ENCODE data around the gene NPY4R. TPM values are rescaled to one million over a fixed set of nuclear protein-coding genes. Genes with fewer than 3 reads are reported as not detected.
"Not testable (repeated sequence)": the region's sequence is repeated elsewhere in the genome, so short reads cannot be mapped to it uniquely, and the experiment has no call there.

NPY4R gene
- total and polyA plus RNA-seq, 2 experiments from 2014 or later: not detected

DNA sequence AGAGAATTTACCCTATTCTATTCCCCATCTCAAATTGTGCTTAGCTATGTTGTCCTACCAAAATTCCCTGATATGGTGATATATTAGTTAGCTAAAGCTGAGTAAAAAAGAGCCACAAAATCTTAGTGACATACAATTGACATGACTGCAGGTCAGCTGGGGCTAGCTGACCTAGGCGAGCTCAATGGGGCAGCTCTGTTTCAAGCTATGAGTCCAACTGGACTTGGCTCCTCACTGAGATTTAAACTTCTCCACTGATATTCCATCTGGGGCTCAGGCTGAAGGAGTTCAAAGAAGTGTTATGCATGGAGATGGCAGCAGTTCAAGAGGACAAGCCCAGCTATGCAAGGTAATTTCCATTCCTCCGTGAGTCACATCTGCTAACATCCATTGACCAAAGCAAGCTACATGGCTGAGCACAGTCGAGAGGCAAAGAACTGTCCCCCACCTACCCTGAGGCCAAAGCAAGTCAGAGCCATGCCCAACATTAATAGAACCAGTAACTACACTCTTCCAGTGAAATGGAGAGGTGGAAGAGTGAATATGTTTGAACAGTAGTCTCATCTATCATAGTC lies 9.1 kb upstream of the NPY4R start:
- in situ Hi-C loops (cut with MboI); H3K9me3 ChIP-seq (ENCODE audit: low read depth); H4K20me1 ChIP-seq (ENCODE audit: insufficient read depth); H2AFZ ChIP-seq; H3K4me1 ChIP-seq (ENCODE audit: insufficient read depth); H3K9ac ChIP-seq; H3K4me2 ChIP-seq (ENCODE audit: unreplicated experiment); H3F3A ChIP-seq (ENCODE audit: insufficient read depth); H3K79me2 ChIP-seq (ENCODE audit: insufficient read depth); H3K4me3 ChIP-seq; H3K9me2 ChIP-seq (ENCODE audit: insufficient read depth); H3K36me3 ChIP-seq (ENCODE audit: low read depth); H3K27me3 ChIP-seq (replicated peaks; ENCODE audit: insufficient read depth); H3K27ac ChIP-seq: not testable (repeated sequence)
- DNase-seq: peak; percentile 0
- 35 to 72% methylated on average over 1 to 2 of the region's 3 CpGs for WGBS, 2 experiments (ENCODE audit: low coverage in 1 of 2, low lambda C conversion rate in 2 of 2, missing lambda C conversion rate in 2 of 2)

DNA sequence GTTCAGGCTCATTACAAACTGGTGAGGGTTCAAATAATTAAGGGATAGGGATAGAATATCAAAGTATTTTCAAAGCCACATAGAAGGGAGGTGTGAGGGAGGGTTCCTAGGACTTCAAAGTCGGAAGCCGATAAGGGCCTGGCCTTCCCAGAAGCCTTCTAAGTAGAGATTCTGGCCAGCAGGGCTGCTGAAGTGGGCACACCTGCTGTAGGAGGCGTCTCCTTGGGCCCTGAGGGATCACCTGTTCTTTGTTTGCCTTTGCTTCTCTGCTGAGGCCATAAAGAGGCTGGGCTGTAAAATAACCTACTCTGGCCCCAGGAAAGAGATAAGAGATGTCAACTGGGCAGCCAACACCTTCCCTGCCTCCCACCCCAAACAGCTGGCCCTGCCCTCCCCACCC lies 8.0 kb upstream of the NPY4R start:
- H4K20me1 ChIP-seq (ENCODE audit: insufficient read depth); H3K27me3 ChIP-seq (replicated peaks; ENCODE audit: insufficient read depth); in situ Hi-C loops (cut with MboI); H3K4me2 ChIP-seq (ENCODE audit: unreplicated experiment); H3F3A ChIP-seq (ENCODE audit: insufficient read depth); DNase-seq; H3K9me3 ChIP-seq (ENCODE audit: low read depth); H3K4me1 ChIP-seq (ENCODE audit: insufficient read depth); H3K9me2 ChIP-seq (ENCODE audit: insufficient read depth); H3K4me3 ChIP-seq; H3K79me2 ChIP-seq (ENCODE audit: insufficient read depth); H3K36me3 ChIP-seq (ENCODE audit: low read depth); H3K27ac ChIP-seq; H3K9ac ChIP-seq; H2AFZ ChIP-seq: not testable (repeated sequence)
- 30 to 33% methylated on average over 3 of the region's 3 CpGs for WGBS, 2 experiments (ENCODE audit: low coverage in 1 of 2, low lambda C conversion rate in 2 of 2, missing lambda C conversion rate in 2 of 2)

DNA sequence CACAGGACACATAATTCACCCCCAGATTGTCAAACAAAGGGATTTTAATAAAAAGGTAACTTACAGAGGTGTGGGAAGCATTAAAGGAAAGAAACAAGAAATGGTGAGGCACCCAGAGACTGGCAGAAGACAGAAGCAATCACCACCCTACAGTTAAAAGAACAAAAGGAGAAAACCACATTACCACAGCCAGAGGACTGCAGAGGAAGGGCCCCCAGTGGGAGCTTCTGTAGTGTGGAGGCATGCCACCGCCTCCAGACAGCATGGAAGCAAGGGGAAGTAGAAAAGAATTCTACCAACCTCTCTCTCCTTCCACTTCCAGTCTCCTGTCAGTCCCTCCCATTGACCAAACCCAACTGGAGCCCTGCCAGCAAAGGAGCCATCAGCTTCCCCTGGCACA lies 4.4 kb upstream of the NPY4R start:
- H3K9me3 ChIP-seq (ENCODE audit: low read depth); DNase-seq; H4K20me1 ChIP-seq (ENCODE audit: insufficient read depth); H3K9me2 ChIP-seq (ENCODE audit: insufficient read depth); H3F3A ChIP-seq (ENCODE audit: insufficient read depth); H3K36me3 ChIP-seq (ENCODE audit: low read depth); H3K4me1 ChIP-seq (ENCODE audit: insufficient read depth); H3K4me3 ChIP-seq; H2AFZ ChIP-seq; H3K27me3 ChIP-seq (replicated peaks; ENCODE audit: insufficient read depth); H3K9ac ChIP-seq; in situ Hi-C loops (cut with MboI); H3K4me2 ChIP-seq (ENCODE audit: unreplicated experiment); H3K79me2 ChIP-seq (ENCODE audit: insufficient read depth); H3K27ac ChIP-seq: not testable (repeated sequence)
- no CpG with 5 or more reads among the region's 1 CpG for whole genome bisulfite sequencing, 2 experiments (ENCODE audit: low coverage in 1 of 2, low lambda C conversion rate in 2 of 2, missing lambda C conversion rate in 2 of 2)

DNA sequence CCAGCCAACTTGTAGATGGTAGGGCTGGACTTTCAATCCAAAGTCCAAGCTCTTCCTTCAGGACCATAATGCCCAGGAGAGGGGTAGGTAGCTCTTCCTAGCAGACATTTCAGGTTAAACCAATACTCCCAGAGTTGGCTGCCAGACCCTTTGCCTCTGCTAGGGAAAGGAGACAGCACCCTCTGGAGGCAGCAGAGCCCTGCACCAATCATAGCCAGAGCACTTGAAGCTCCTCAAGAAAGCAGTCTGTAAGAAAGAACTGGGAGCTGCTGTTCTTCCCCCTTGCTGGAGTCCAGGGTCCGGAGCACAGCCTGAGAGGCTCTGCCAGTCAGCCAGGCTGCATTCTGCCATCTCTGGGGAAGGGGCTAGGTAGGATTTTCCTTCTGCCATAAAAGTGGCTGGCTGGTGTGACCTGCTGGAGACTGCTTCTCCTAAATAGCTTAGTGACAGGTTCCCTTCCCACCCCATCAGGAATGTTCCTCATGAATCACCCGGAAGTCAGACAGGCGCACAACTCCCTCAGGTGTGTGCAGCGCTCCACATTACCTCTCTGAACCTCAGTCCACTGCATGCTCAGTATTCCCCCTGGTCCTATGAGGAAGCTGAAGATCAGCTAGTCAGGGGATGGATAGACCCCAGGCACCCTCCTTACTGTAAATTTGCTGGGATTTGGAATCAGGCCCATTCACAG lies 2.5 kb upstream of the NPY4R start:
- H3K36me3 ChIP-seq (ENCODE audit: low read depth); H4K20me1 ChIP-seq (ENCODE audit: insufficient read depth); H3K4me3 ChIP-seq; H3K9ac ChIP-seq; H3K79me2 ChIP-seq (ENCODE audit: insufficient read depth); H3K9me2 ChIP-seq (ENCODE audit: insufficient read depth); H3F3A ChIP-seq (ENCODE audit: insufficient read depth); H3K27me3 ChIP-seq (replicated peaks; ENCODE audit: insufficient read depth); in situ Hi-C loops (cut with MboI); H3K4me2 ChIP-seq (ENCODE audit: unreplicated experiment); H3K4me1 ChIP-seq (ENCODE audit: insufficient read depth); H3K27ac ChIP-seq; H2AFZ ChIP-seq; DNase-seq; H3K9me3 ChIP-seq (ENCODE audit: low read depth): not testable (repeated sequence)
- WGBS, 2 experiments (ENCODE audit: low coverage in 1 of 2, low lambda C conversion rate in 2 of 2, missing lambda C conversion rate in 2 of 2): 0 to 60% methylated on average over 1 of the region's 4 CpGs

DNA sequence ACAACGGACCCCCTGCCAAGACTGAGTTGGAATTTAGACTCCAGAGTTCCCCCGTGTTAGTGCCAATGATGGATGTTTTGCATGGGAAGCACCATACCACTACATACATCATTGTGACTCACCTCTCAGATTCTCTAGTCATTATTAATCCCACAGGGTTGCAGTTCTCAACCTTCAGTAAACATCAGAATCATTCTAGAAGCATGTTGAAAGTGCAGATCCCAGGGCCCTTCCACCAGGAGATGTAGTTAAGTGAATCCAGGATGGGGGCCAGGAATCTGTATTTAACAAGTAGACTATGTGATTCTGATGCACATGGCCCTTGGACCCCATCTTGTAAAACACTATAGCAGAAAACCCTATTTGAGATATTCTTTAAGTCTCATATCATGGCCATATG lies 2.1 kb downstream of the NPY4R start:
- H3F3A ChIP-seq (ENCODE audit: insufficient read depth); H4K20me1 ChIP-seq (ENCODE audit: insufficient read depth); H3K4me1 ChIP-seq (ENCODE audit: insufficient read depth); H3K4me3 ChIP-seq; H3K4me2 ChIP-seq (ENCODE audit: unreplicated experiment); H3K27ac ChIP-seq; H2AFZ ChIP-seq; in situ Hi-C loops (cut with MboI); H3K27me3 ChIP-seq (replicated peaks; ENCODE audit: insufficient read depth); H3K79me2 ChIP-seq (ENCODE audit: insufficient read depth); H3K9me2 ChIP-seq (ENCODE audit: insufficient read depth); H3K36me3 ChIP-seq (ENCODE audit: low read depth); H3K9me3 ChIP-seq (ENCODE audit: low read depth); H3K9ac ChIP-seq: not testable (repeated sequence)
- peak; percentile 51 for DNase-seq
- WGBS, 2 experiments (ENCODE audit: low coverage in 1 of 2, low lambda C conversion rate in 2 of 2, missing lambda C conversion rate in 2 of 2): no CpG with 5 or more reads among the region's 2 CpGs

DNA sequence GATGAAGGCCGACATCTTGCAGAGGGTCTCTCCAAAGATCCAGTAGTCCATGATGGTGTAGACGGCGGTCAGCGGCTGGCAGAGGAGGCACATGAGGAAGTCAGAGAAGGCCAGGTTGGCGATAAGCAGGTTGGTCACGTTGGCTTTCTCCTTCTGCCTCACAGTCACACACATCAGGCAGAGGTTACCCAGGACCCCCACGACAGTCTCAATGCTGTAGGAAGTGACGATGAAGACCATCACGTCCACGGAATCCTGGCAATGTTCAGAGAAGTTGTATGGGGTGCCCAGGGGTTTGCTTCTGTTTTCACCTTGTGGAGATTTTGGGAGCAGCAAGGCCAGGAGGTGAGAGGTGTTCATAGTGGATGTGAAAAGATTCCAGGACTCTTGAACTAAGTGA lies 3.5 kb downstream of the NPY4R start:
- H3K9me3 ChIP-seq (ENCODE audit: low read depth); H3F3A ChIP-seq (ENCODE audit: insufficient read depth); H4K20me1 ChIP-seq (ENCODE audit: insufficient read depth); H3K27ac ChIP-seq; H3K9ac ChIP-seq; H3K36me3 ChIP-seq (ENCODE audit: low read depth); H3K79me2 ChIP-seq (ENCODE audit: insufficient read depth); H3K4me1 ChIP-seq (ENCODE audit: insufficient read depth); H2AFZ ChIP-seq; H3K27me3 ChIP-seq (replicated peaks; ENCODE audit: insufficient read depth); in situ Hi-C loops (cut with MboI); H3K4me3 ChIP-seq; DNase-seq; H3K9me2 ChIP-seq (ENCODE audit: insufficient read depth); H3K4me2 ChIP-seq (ENCODE audit: unreplicated experiment): not testable (repeated sequence)
- WGBS, 2 experiments (ENCODE audit: low coverage in 1 of 2, low lambda C conversion rate in 2 of 2, missing lambda C conversion rate in 2 of 2): 74 to 75% methylated on average over 5 to 9 of the region's 10 CpGs

DNA sequence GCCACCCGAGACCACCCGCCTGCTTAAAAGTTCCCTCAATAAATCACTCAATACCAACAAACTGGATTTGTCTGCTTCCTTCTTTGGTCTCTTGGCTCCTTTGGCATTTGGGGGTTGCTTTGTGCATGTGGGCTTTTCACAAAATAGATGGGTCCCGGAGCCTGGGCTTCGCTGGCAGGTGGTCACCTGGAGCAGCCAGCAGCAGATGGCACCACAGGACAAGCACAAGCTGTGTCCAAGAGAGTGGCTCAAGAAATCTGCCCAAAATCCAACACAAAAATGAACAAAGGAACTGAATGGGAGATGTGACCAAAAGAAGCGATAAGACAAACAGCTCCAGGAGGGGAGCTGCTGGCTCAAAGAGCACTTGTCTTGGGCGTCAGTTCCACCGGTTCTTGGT lies 6.2 kb downstream of the NPY4R start:
- in situ Hi-C loops (cut with MboI); H3F3A ChIP-seq (ENCODE audit: insufficient read depth); H3K27me3 ChIP-seq (replicated peaks; ENCODE audit: insufficient read depth); H2AFZ ChIP-seq; H3K4me2 ChIP-seq (ENCODE audit: unreplicated experiment); H3K4me1 ChIP-seq (ENCODE audit: insufficient read depth); H3K36me3 ChIP-seq (ENCODE audit: low read depth); H3K9me3 ChIP-seq (ENCODE audit: low read depth); H4K20me1 ChIP-seq (ENCODE audit: insufficient read depth); H3K9ac ChIP-seq; H3K4me3 ChIP-seq; DNase-seq; H3K79me2 ChIP-seq (ENCODE audit: insufficient read depth); H3K9me2 ChIP-seq (ENCODE audit: insufficient read depth); H3K27ac ChIP-seq: not testable (repeated sequence)
- WGBS, 2 experiments (ENCODE audit: low coverage in 1 of 2, low lambda C conversion rate in 2 of 2, missing lambda C conversion rate in 2 of 2): 94 to 97% methylated on average over 3 of the region's 7 CpGs

DNA sequence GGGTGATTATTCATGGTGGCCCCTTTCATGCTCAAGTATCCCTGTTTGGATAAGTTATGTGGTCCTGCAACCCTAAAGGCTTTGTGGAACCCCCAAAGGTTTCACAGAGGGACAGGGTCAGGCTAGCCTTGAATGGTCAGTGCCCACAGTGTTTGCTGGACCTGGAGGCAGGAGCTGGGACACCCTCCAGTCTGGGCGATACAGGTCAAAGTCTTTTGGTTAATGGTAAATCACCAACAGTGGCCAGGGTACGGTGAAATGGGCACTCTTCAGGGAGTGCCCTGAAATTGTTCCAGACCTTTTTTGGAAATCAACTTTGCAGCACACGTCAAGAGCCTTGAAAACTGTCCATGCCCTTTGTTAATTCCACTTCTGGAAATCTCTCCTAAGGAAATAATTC lies 8.7 kb downstream of the NPY4R start:
- H3K36me3 ChIP-seq (ENCODE audit: low read depth); DNase-seq; in situ Hi-C loops (cut with MboI); H3K4me3 ChIP-seq; H3K9me2 ChIP-seq (ENCODE audit: insufficient read depth); H3K4me2 ChIP-seq (ENCODE audit: unreplicated experiment); H3K4me1 ChIP-seq (ENCODE audit: insufficient read depth); H2AFZ ChIP-seq; H3F3A ChIP-seq (ENCODE audit: insufficient read depth); H3K9ac ChIP-seq; H3K27me3 ChIP-seq (replicated peaks; ENCODE audit: insufficient read depth); H4K20me1 ChIP-seq (ENCODE audit: insufficient read depth); H3K79me2 ChIP-seq (ENCODE audit: insufficient read depth); H3K9me3 ChIP-seq (ENCODE audit: low read depth); H3K27ac ChIP-seq: not testable (repeated sequence)
- WGBS, 2 experiments (ENCODE audit: low coverage in 1 of 2, low lambda C conversion rate in 2 of 2, missing lambda C conversion rate in 2 of 2): no CpG with 5 or more reads among the region's 3 CpGs

Data from GM23248 (cell line).